HEK293 (cell line): Measurements from ENCODE around the gene GNG14.

Experiments used
- BCL11A ChIP-seq: fragments of 450-650 bp; formaldehyde crosslinking; IDR thresholded peaks from 2 replicates; pipeline ENCODE4 v1.5.1; 2016; ENCODE audit warnings: low read depth, missing biosample characterization, missing genetic modification characterization
- BCL11B ChIP-seq: fragments of 450-650 bp; formaldehyde crosslinking; IDR thresholded peaks from 2 replicates; pipeline ENCODE4 v1.5.1; 2016; ENCODE audit warnings: low read depth, missing biosample characterization, missing genetic modification characterization
- FEZF1 ChIP-seq: fragments of 450-650 bp; formaldehyde crosslinking; IDR thresholded peaks from 2 replicates; pipeline ENCODE4 v1.5.1; 2016; ENCODE audit warnings: missing biosample characterization, missing genetic modification characterization
- HOXA7 ChIP-seq: sonication (generic); formaldehyde crosslinking; IDR thresholded peaks from 2 replicates; pipeline ENCODE4 v1.8.1; 2022; ENCODE audit warnings: missing genetic modification reagents, borderline replicate concordance
- KLF8 ChIP-seq: fragments of 450-650 bp; formaldehyde crosslinking; IDR thresholded peaks from 2 replicates; pipeline ENCODE4 v1.5.1; 2016; ENCODE audit warnings: missing biosample characterization, missing genetic modification characterization
- OSR2 ChIP-seq: fragments of 450-650 bp; formaldehyde crosslinking; IDR thresholded peaks from 2 replicates; pipeline ENCODE4 v1.5.1; 2016; ENCODE audit warnings: missing biosample characterization, missing genetic modification characterization
- SP2 ChIP-seq: fragments of 450-650 bp; formaldehyde crosslinking; IDR thresholded peaks from 2 replicates; pipeline ENCODE4 v1.5.1; 2016; ENCODE audit warnings: missing biosample characterization, missing genetic modification characterization
- SP7 ChIP-seq: fragments of 450-650 bp; formaldehyde crosslinking; IDR thresholded peaks from 2 replicates; pipeline ENCODE4 v1.5.1; 2016; ENCODE audit warnings: missing biosample characterization, missing genetic modification characterization
- YY2 ChIP-seq: fragments of 450-650 bp; formaldehyde crosslinking; IDR thresholded peaks from 2 replicates; pipeline ENCODE4 v1.5.1; 2016; ENCODE audit warnings: missing biosample characterization, missing genetic modification characterization
- ZBTB17 ChIP-seq: fragments of 450-650 bp; formaldehyde crosslinking; IDR thresholded peaks from 2 replicates; pipeline ENCODE4 v1.5.1; 2016; ENCODE audit warnings: missing biosample characterization, missing genetic modification characterization
- ZBTB21 ChIP-seq: fragments of 450-650 bp; formaldehyde crosslinking; IDR thresholded peaks from 2 replicates; pipeline ENCODE4 v1.5.1; 2017; ENCODE audit warnings: missing biosample characterization, missing genetic modification characterization
- ZBTB8A ChIP-seq: fragments of 450-650 bp; formaldehyde crosslinking; IDR thresholded peaks from 2 replicates; pipeline ENCODE4 v1.5.1; 2016; ENCODE audit warnings: missing biosample characterization, missing genetic modification characterization
- ZEB2 ChIP-seq: fragments of 450-650 bp; formaldehyde crosslinking; IDR thresholded peaks from 2 replicates; pipeline ENCODE4 v1.5.1; 2016; ENCODE audit warnings: missing biosample characterization, missing genetic modification characterization
- ZNF133 ChIP-seq: fragments of 450-650 bp; formaldehyde crosslinking; IDR thresholded peaks from 2 replicates; pipeline ENCODE4 v1.5.1; 2016; ENCODE audit warnings: missing biosample characterization, missing genetic modification characterization
- ZNF146 ChIP-seq: fragments of 450-650 bp; formaldehyde crosslinking; IDR thresholded peaks from 2 replicates; pipeline ENCODE4 v1.5.1; 2016; ENCODE audit warnings: missing biosample characterization, missing genetic modification characterization
- ZNF16 ChIP-seq: fragments of 450-650 bp; formaldehyde crosslinking; IDR thresholded peaks from 2 replicates; pipeline ENCODE4 v1.5.1; 2016; ENCODE audit warnings: low read depth, missing biosample characterization, missing genetic modification characterization
- ZNF202 ChIP-seq: fragments of 450-650 bp; formaldehyde crosslinking; IDR thresholded peaks from 2 replicates; pipeline ENCODE4 v1.5.1; 2016; ENCODE audit warnings: missing biosample characterization, missing genetic modification characterization, borderline replicate concordance
- ZNF223 ChIP-seq: fragments of 450-650 bp; formaldehyde crosslinking; IDR thresholded peaks from 2 replicates; pipeline ENCODE4 v1.5.1; 2016; ENCODE audit warnings: missing biosample characterization, missing genetic modification characterization
- ZNF324 ChIP-seq: fragments of 450-650 bp; formaldehyde crosslinking; IDR thresholded peaks from 2 replicates; pipeline ENCODE4 v1.5.1; 2016; ENCODE audit warnings: missing biosample characterization, missing genetic modification characterization
- ZNF366 ChIP-seq: fragments of 450-650 bp; formaldehyde crosslinking; conservative IDR thresholded peaks from 2 replicates; pipeline ENCODE4 v1.5.1; 2016; ENCODE audit warnings: missing biosample characterization, missing genetic modification characterization
- ZNF510 ChIP-seq: fragments of 450-650 bp; formaldehyde crosslinking; IDR thresholded peaks from 2 replicates; pipeline ENCODE4 v1.5.1; 2018; ENCODE audit warnings: mild to moderate bottlenecking, missing genetic modification characterization, missing biosample characterization; ENCODE audit not compliant: insufficient replicate concordance
- ZNF561 ChIP-seq: fragments of 450-650 bp; IDR thresholded peaks from 2 replicates; pipeline ENCODE4 v1.5.1; 2018; ENCODE audit warnings: missing biosample characterization, missing genetic modification characterization, borderline replicate concordance
- ZNF670 ChIP-seq: fragments of 450-650 bp; formaldehyde crosslinking; IDR thresholded peaks from 2 replicates; pipeline ENCODE4 v1.5.1; 2016; ENCODE audit warnings: missing biosample characterization, missing genetic modification characterization, low read depth
- ZSCAN23 ChIP-seq: fragments of 450-650 bp; formaldehyde crosslinking; IDR thresholded peaks from 2 replicates; pipeline ENCODE4 v1.5.1; 2016; ENCODE audit warnings: missing biosample characterization, missing genetic modification characterization
- TF ChIP-seq, protein P1 (sequence below): fragments of 450-650 bp; formaldehyde crosslinking; IDR thresholded peaks from 2 replicates; pipeline ENCODE4 v1.5.1; 2016; ENCODE audit warnings: missing biosample characterization, missing genetic modification characterization
- TF ChIP-seq, protein P2 (sequence below): fragments of 450-650 bp; formaldehyde crosslinking; IDR thresholded peaks from 2 replicates; pipeline ENCODE4; 2016; ENCODE audit warnings: missing biosample characterization, missing genetic modification characterization
- TF ChIP-seq, protein P3 (sequence below): fragments of 450-650 bp; formaldehyde crosslinking; optimal IDR thresholded peaks from 2 replicates; pipeline ENCODE3; 2016; ENCODE audit warnings: missing biosample characterization, mild to moderate bottlenecking, missing genetic modification characterization
- TF ChIP-seq, protein P4 (sequence below): fragments of 450-650 bp; formaldehyde crosslinking; IDR thresholded peaks from 2 replicates; pipeline ENCODE4 v1.5.1; 2017; ENCODE audit warnings: missing biosample characterization, missing genetic modification characterization
- TF ChIP-seq, protein P5 (sequence below): fragments of 450-650 bp; formaldehyde crosslinking; IDR thresholded peaks from 2 replicates; pipeline ENCODE4 v1.5.1; 2016; ENCODE audit warnings: missing biosample characterization, missing genetic modification characterization, borderline replicate concordance

Gene GNG14

DNA sequence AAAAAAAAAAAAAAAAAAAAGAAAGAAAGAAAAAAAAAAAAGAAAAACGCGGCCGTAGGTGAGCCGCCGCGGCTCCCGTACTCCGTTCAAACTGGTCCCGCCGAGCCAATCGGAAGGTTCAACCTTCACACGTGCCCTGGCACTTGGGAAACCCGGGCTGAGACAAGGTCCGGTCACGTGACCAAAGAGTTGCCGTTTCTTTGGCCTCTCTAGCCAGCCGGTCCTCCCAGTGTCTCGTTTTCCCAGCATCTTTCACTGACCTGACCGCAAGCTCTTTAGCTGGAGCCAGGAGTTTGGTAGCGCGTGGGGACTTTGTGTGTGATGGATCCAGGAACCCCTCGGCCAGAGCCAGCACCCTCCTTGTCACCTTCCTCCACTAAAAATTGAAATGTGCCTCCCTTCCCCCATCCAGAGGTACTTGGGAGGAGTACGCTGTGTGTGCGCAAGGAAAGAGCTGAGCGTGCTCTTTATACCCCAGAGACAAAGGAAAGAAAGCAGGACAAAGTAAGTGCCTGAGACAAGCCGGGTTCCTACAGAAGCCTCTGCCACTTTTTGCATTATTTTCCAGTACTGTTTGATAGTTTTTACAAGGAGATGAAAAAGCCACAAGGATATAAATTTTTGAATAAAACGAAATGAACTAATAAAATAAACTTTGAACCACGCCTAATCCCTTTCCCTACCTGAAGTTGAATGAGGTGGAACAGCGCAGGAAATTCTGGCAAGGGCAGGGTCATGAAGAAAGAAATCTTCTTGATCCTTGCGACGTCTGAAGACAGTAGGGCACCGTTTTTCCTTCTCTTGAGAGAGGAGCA is 35.0 kb downstream of the GNG14 start (continued):
- TF ChIP-seq ZEB2 (tag by site-specific recombination) (peak; percentile 73), SP2 (tag by site-specific recombination) (peak; percentile 77), HOXA7 (CRISPR knock-in tag) (no peak), BCL11B (tag by site-specific recombination) (peak; percentile 34; the same call in 1 of the 2 replicates), ZNF16 (no peak), ZBTB21 (tag by site-specific recombination) (peak; percentile 77), SP7 (peak; percentile 84), KLF8 (tag by site-specific recombination) (peak; percentile 87), ZSCAN23 (tag by site-specific recombination) (0 out of 2 replicates have a peak, but pooled peaks have one; percentile 32), ZNF223 (tag by site-specific recombination) (no peak), ZNF202 (no peak), OSR2 (tag by site-specific recombination) (0 out of 2 replicates have a peak, but pooled peaks have one; percentile 32), ZBTB8A (peak; percentile 72), ZNF670 (tag by site-specific recombination) (no peak), ZBTB17 (tag by site-specific recombination) (peak; percentile 56), ZNF366 (tag by site-specific recombination) (peak; percentile 66), ZNF561 (tag by site-specific recombination) (peak; percentile 51; the same call in 1 of the 2 replicates), YY2 (tag by site-specific recombination) (0 out of 2 replicates have a peak, but pooled peaks have one; percentile 17), ZNF133 (no peak), ZNF146 (tag by site-specific recombination) (peak; percentile 6; the same call in 1 of the 2 replicates), ZNF510 (tag by site-specific recombination) (no peak), FEZF1 (peak; percentile 48; the same call in 1 of the 2 replicates), ZNF324 (tag by site-specific recombination) (peak; percentile 95; the same call in 1 of the 2 replicates), BCL11A (tag by site-specific recombination) (no peak)
- TF ChIP-seq, protein P1, sequence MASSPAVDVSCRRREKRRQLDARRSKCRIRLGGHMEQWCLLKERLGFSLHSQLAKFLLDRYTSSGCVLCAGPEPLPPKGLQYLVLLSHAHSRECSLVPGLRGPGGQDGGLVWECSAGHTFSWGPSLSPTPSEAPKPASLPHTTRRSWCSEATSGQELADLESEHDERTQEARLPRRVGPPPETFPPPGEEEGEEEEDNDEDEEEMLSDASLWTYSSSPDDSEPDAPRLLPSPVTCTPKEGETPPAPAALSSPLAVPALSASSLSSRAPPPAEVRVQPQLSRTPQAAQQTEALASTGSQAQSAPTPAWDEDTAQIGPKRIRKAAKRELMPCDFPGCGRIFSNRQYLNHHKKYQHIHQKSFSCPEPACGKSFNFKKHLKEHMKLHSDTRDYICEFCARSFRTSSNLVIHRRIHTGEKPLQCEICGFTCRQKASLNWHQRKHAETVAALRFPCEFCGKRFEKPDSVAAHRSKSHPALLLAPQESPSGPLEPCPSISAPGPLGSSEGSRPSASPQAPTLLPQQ, result peak; percentile 77
- TF ChIP-seq, protein P2, sequence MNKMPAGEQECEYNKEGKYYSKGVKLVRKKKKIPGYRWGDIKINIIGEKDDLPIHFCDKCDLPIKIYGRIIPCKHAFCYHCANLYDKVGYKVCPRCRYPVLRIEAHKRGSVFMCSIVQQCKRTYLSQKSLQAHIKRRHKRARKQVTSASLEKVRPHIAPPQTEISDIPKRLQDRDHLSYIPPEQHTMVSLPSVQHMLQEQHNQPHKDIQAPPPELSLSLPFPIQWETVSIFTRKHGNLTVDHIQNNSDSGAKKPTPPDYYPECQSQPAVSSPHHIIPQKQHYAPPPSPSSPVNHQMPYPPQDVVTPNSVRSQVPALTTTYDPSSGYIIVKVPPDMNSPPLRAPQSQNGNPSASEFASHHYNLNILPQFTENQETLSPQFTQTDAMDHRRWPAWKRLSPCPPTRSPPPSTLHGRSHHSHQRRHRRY (tag by site-specific recombination), result no peak
- TF ChIP-seq, protein P3, sequence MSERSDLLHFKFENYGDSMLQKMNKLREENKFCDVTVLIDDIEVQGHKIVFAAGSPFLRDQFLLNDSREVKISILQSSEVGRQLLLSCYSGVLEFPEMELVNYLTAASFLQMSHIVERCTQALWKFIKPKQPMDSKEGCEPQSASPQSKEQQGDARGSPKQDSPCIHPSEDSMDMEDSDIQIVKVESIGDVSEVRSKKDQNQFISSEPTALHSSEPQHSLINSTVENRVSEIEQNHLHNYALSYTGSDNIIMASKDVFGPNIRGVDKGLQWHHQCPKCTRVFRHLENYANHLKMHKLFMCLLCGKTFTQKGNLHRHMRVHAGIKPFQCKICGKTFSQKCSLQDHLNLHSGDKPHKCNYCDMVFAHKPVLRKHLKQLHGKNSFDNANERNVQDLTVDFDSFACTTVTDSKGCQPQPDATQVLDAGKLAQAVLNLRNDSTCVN, result peak; percentile 56
- TF ChIP-seq, protein P4, sequence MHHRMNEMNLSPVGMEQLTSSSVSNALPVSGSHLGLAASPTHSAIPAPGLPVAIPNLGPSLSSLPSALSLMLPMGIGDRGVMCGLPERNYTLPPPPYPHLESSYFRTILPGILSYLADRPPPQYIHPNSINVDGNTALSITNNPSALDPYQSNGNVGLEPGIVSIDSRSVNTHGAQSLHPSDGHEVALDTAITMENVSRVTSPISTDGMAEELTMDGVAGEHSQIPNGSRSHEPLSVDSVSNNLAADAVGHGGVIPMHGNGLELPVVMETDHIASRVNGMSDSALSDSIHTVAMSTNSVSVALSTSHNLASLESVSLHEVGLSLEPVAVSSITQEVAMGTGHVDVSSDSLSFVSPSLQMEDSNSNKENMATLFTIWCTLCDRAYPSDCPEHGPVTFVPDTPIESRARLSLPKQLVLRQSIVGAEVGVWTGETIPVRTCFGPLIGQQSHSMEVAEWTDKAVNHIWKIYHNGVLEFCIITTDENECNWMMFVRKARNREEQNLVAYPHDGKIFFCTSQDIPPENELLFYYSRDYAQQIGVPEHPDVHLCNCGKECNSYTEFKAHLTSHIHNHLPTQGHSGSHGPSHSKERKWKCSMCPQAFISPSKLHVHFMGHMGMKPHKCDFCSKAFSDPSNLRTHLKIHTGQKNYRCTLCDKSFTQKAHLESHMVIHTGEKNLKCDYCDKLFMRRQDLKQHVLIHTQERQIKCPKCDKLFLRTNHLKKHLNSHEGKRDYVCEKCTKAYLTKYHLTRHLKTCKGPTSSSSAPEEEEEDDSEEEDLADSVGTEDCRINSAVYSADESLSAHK (tag by site-specific recombination), result peak; percentile 47
- TF ChIP-seq, protein P5, sequence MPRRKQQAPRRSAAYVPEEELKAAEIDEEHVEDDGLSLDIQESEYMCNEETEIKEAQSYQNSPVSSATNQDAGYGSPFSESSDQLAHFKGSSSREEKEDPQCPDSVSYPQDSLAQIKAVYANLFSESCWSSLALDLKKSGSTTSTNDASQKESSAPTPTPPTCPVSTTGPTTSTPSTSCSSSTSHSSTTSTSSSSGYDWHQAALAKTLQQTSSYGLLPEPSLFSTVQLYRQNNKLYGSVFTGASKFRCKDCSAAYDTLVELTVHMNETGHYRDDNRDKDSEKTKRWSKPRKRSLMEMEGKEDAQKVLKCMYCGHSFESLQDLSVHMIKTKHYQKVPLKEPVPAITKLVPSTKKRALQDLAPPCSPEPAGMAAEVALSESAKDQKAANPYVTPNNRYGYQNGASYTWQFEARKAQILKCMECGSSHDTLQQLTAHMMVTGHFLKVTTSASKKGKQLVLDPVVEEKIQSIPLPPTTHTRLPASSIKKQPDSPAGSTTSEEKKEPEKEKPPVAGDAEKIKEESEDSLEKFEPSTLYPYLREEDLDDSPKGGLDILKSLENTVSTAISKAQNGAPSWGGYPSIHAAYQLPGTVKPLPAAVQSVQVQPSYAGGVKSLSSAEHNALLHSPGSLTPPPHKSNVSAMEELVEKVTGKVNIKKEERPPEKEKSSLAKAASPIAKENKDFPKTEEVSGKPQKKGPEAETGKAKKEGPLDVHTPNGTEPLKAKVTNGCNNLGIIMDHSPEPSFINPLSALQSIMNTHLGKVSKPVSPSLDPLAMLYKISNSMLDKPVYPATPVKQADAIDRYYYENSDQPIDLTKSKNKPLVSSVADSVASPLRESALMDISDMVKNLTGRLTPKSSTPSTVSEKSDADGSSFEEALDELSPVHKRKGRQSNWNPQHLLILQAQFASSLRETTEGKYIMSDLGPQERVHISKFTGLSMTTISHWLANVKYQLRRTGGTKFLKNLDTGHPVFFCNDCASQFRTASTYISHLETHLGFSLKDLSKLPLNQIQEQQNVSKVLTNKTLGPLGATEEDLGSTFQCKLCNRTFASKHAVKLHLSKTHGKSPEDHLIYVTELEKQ (tag by site-specific recombination), result peak; percentile 65; the same call in 1 of the 2 replicates
